Neuron (in vitro differentiated cells): Measurements from ENCODE around the gene FAH.

Experiments
- H2AFZ ChIP-seq: one replicate; pipeline ENCODE4 v1.6.1; 2013; ENCODE audit warnings: low read depth, mild to moderate bottlenecking, inconsistent platforms, low read length, moderate library complexity
- H3K27me3 ChIP-seq: one replicate; pipeline ENCODE4 v1.6.1; 2013; ENCODE audit warnings: low read length; ENCODE audit not compliant: insufficient read depth
- H3K36me3 ChIP-seq: one replicate; pipeline ENCODE4 v1.6.1; 2013; ENCODE audit warnings: low read length; ENCODE audit not compliant: insufficient read depth
- H3K4me1 ChIP-seq: one replicate; pipeline ENCODE4 v1.6.1; 2013; ENCODE audit warnings: low read length; ENCODE audit not compliant: insufficient read depth
- H3K4me3 ChIP-seq: 2 replicates; pipeline ENCODE4 v1.5.1; 2013; ENCODE audit warnings: mild to moderate bottlenecking, low read length, moderate library complexity
- H3K9me3 ChIP-seq: one replicate; pipeline ENCODE4 v1.6.1; 2013; ENCODE audit warnings: low read length

FAH gene

GRCh38 chr15:80182611-80183261 is 29.9 kb downstream of the FAH start:
- H3K9me3 ChIP-seq = no peaks in the 10 kb centered on the region
- no peaks in the 10 kb centered on the region for H3K27me3 ChIP-seq
- H3K36me3 ChIP-seq = peaks cover 4% of the 10 kb centered on the region
- H2AFZ ChIP-seq = no peak overlapping the region
- peaks cover 9% of the 10 kb centered on the region for H3K4me1 ChIP-seq
- H3K4me3 ChIP-seq = no peak overlapping the region

- no peaks in the 10 kb centered on the region for H3K9me3 ChIP-seq
- H3K27me3 ChIP-seq = no peaks in the 10 kb centered on the region
- peaks cover 9% of the 10 kb centered on the region for H3K4me1 ChIP-seq
- peaks cover 4% of the 10 kb centered on the region for H3K36me3 ChIP-seq
- H3K4me3 ChIP-seq = no peak overlapping the region
- H2AFZ ChIP-seq = no peak overlapping the region
Observed at GRCh38 chr15:80183306-80183705, 30.5 kb downstream of the FAH start.

- no peaks in the 10 kb centered on the region for H3K27me3 ChIP-seq
- no peaks in the 10 kb centered on the region for H3K9me3 ChIP-seq
- H2AFZ ChIP-seq = no peak overlapping the region
- no peak overlapping the region for H3K4me3 ChIP-seq
- H3K36me3 ChIP-seq = peaks cover 4% of the 10 kb centered on the region
- H3K4me1 ChIP-seq = peaks cover 9% of the 10 kb centered on the region
Observed at GRCh38 chr15:80183886-80184285, 31.1 kb downstream of the FAH start.

- Histone ChIP-seq H3K9me3 (no peaks in the 10 kb centered on the region), H2AFZ (no peak overlapping the region), H3K4me1 (peaks cover 9% of the 10 kb centered on the region), H3K27me3 (no peaks in the 10 kb centered on the region), H3K36me3 (peaks cover 4% of the 10 kb centered on the region), H3K4me3 (no peak overlapping the region)
Observed at GRCh38 chr15:80184554-80184953, 31.8 kb downstream of the FAH start.

GRCh38 chr15:80185152-80185551 is 32.4 kb downstream of the FAH start:
- H2AFZ ChIP-seq = no peak overlapping the region
- H3K4me1 ChIP-seq = peaks cover 9% of the 10 kb centered on the region
- H3K27me3 ChIP-seq = no peaks in the 10 kb centered on the region
- H3K36me3 ChIP-seq = peaks cover 4% of the 10 kb centered on the region
- H3K9me3 ChIP-seq = no peaks in the 10 kb centered on the region
- no peak overlapping the region for H3K4me3 ChIP-seq

GRCh38 chr15:80186066-80186465 is 33.3 kb downstream of the FAH start:
- no peak overlapping the region for H3K4me3 ChIP-seq
- H3K4me1 ChIP-seq = peaks cover 9% of the 10 kb centered on the region
- H3K27me3 ChIP-seq = no peaks in the 10 kb centered on the region
- peaks cover 4% of the 10 kb centered on the region for H3K36me3 ChIP-seq
- no peak overlapping the region for H2AFZ ChIP-seq
- no peaks in the 10 kb centered on the region for H3K9me3 ChIP-seq

GRCh38 chr15:80186597-80186996 is 33.8 kb downstream of the FAH start:
- Histone ChIP-seq H3K4me3 (no peak overlapping the region), H3K27me3 (no peaks in the 10 kb centered on the region), H2AFZ (no peak overlapping the region), H3K36me3 (peaks cover 4% of the 10 kb centered on the region), H3K9me3 (no peaks in the 10 kb centered on the region), H3K4me1 (peaks cover 9% of the 10 kb centered on the region)

- Histone ChIP-seq H2AFZ (no peak overlapping the region), H3K4me3 (no peak overlapping the region), H3K4me1 (peaks cover 9% of the 10 kb centered on the region), H3K27me3 (no peaks in the 10 kb centered on the region), H3K9me3 (no peaks in the 10 kb centered on the region), H3K36me3 (peaks cover 4% of the 10 kb centered on the region)
Observed at GRCh38 chr15:80188251-80188650, 35.5 kb downstream of the FAH start.

- H3K27me3 ChIP-seq = no peaks in the 10 kb centered on the region
- H2AFZ ChIP-seq = no peak overlapping the region
- H3K9me3 ChIP-seq = no peaks in the 10 kb centered on the region
- H3K4me1 ChIP-seq = no peaks in the 10 kb centered on the region
- peaks cover 4% of the 10 kb centered on the region for H3K36me3 ChIP-seq
- H3K4me3 ChIP-seq = no peak overlapping the region
Observed at GRCh38 chr15:80191198-80191597, 38.4 kb downstream of the FAH start.

GRCh38 chr15:80191897-80192595 is 39.2 kb downstream of the FAH start:
- Histone ChIP-seq H3K4me3 (no peak overlapping the region), H3K27me3 (no peaks in the 10 kb centered on the region), H3K9me3 (no peaks in the 10 kb centered on the region), H2AFZ (no peak overlapping the region), H3K36me3 (peaks cover 3% of the 10 kb centered on the region), H3K4me1 (no peaks in the 10 kb centered on the region)

GRCh38 chr15:80194186-80194585 is 41.4 kb downstream of the FAH start:
- no peaks in the 10 kb centered on the region for H3K27me3 ChIP-seq
- no peak overlapping the region for H2AFZ ChIP-seq
- no peaks in the 10 kb centered on the region for H3K36me3 ChIP-seq
- H3K4me3 ChIP-seq = no peak overlapping the region
- no peaks in the 10 kb centered on the region for H3K4me1 ChIP-seq
- no peaks in the 10 kb centered on the region for H3K9me3 ChIP-seq

GRCh38 chr15:80194914-80195313 is 42.1 kb downstream of the FAH start:
- no peaks in the 10 kb centered on the region for H3K4me1 ChIP-seq
- no peaks in the 10 kb centered on the region for H3K36me3 ChIP-seq
- no peak overlapping the region for H3K4me3 ChIP-seq
- no peak overlapping the region for H2AFZ ChIP-seq
- no peaks in the 10 kb centered on the region for H3K9me3 ChIP-seq
- no peaks in the 10 kb centered on the region for H3K27me3 ChIP-seq

GRCh38 chr15:80199366-80199765 is 46.6 kb downstream of the FAH start:
- H3K36me3 ChIP-seq = no peaks in the 10 kb centered on the region
- H3K4me3 ChIP-seq = no peak overlapping the region
- no peaks in the 10 kb centered on the region for H3K27me3 ChIP-seq
- H3K9me3 ChIP-seq = no peaks in the 10 kb centered on the region
- no peaks in the 10 kb centered on the region for H3K4me1 ChIP-seq
- no peak overlapping the region for H2AFZ ChIP-seq

GRCh38 chr15:80199869-80200268 is 47.1 kb downstream of the FAH start:
- Histone ChIP-seq H3K27me3 (no peaks in the 10 kb centered on the region), H3K4me1 (no peaks in the 10 kb centered on the region), H3K9me3 (no peaks in the 10 kb centered on the region), H2AFZ (no peak overlapping the region), H3K4me3 (no peak overlapping the region), H3K36me3 (no peaks in the 10 kb centered on the region)
